ENCODE measurements around the gene RERE.

The RERE gene

GRCh38 chr1:8408151-8408839 lies 409.1 kb downstream of the RERE start:
- H2AFZ ChIP-seq (ENCODE audit: low read depth, low read length) = no peak overlapping the region
- H3K79me2 ChIP-seq (ENCODE audit: insufficient read depth, low read length) = 0 out of 2 replicates have a peak, but pooled peaks cover 5% of the 10 kb centered on the region
- DNase-seq (no peak), ATAC-seq (ENCODE audit: insufficient read depth, low read depth) (no peak)
- H3K27me3 ChIP-seq (ENCODE audit: insufficient read depth, low read length, poor library complexity) = no peaks in the 10 kb centered on the region
- no peak overlapping the region for H3K4me3 ChIP-seq (ENCODE audit: low read depth in 1 of 2, low read length in 2 of 2)
- H3K27ac ChIP-seq (ENCODE audit: low read length) = no peak overlapping the region
- TF ChIP-seq CTCF (IDR thresholded peaks at IDR 0.05; ENCODE audit: borderline replicate concordance, extremely low read depth, low read length, poor library complexity, severe bottlenecking) = no peak
- no peak for TF ChIP-seq EZH2 (IDR thresholded peaks at IDR 0.05; ENCODE audit: borderline replicate concordance, low read depth, low read length, severe bottlenecking)
- H3K36me3 ChIP-seq (ENCODE audit: insufficient read depth, low read length) = no peaks in the 10 kb centered on the region
- H3K9ac ChIP-seq (ENCODE audit: low read depth, low read length) = no peak overlapping the region
- H3K9me3 ChIP-seq (ENCODE audit: insufficient read depth, low read length, severe bottlenecking) = no peaks in the 10 kb centered on the region
- H3K4me2 ChIP-seq (ENCODE audit: insufficient read depth, low read length) = no peak overlapping the region
- no peaks in the 10 kb centered on the region for H3K4me1 ChIP-seq (ENCODE audit: insufficient read depth, low read length)
- H4K20me1 ChIP-seq (ENCODE audit: insufficient read depth, low read length) = peaks cover 10% of the 10 kb centered on the region; the same call in 1 of the 2 replicates

GRCh38 chr1:8407652-8408051 lies 409.8 kb downstream of the RERE start:
- H3K27ac ChIP-seq (ENCODE audit: low read length) = no peak overlapping the region
- DNase-seq (no peak), ATAC-seq (ENCODE audit: insufficient read depth, low read depth) (no peak)
- peaks cover 10% of the 10 kb centered on the region; the same call in 1 of the 2 replicates for H4K20me1 ChIP-seq (ENCODE audit: insufficient read depth, low read length)
- H3K4me1 ChIP-seq (ENCODE audit: insufficient read depth, low read length) = no peaks in the 10 kb centered on the region
- H3K9me3 ChIP-seq (ENCODE audit: insufficient read depth, low read length, severe bottlenecking) = no peaks in the 10 kb centered on the region
- no peak overlapping the region for H3K4me2 ChIP-seq (ENCODE audit: insufficient read depth, low read length)
- 0 out of 2 replicates have a peak, but pooled peaks cover 5% of the 10 kb centered on the region for H3K79me2 ChIP-seq (ENCODE audit: insufficient read depth, low read length)
- no peaks in the 10 kb centered on the region for H3K36me3 ChIP-seq (ENCODE audit: insufficient read depth, low read length)
- H3K4me3 ChIP-seq (ENCODE audit: low read depth in 1 of 2, low read length in 2 of 2) = no peak overlapping the region
- H3K9ac ChIP-seq (ENCODE audit: low read depth, low read length) = no peak overlapping the region
- TF ChIP-seq EZH2 (IDR thresholded peaks at IDR 0.05; ENCODE audit: borderline replicate concordance, low read depth, low read length, severe bottlenecking) = no peak
- no peak for TF ChIP-seq CTCF (IDR thresholded peaks at IDR 0.05; ENCODE audit: borderline replicate concordance, extremely low read depth, low read length, poor library complexity, severe bottlenecking)
- no peak overlapping the region for H2AFZ ChIP-seq (ENCODE audit: low read depth, low read length)
- H3K27me3 ChIP-seq (ENCODE audit: insufficient read depth, low read length, poor library complexity) = no peaks in the 10 kb centered on the region

- H3K9ac ChIP-seq (ENCODE audit: low read depth, low read length) = no peak overlapping the region
- ATAC-seq (ENCODE audit: insufficient read depth, low read depth) = no peak
- 0 out of 2 replicates have a peak, but pooled peaks cover 4% of the 10 kb centered on the region for H3K79me2 ChIP-seq (ENCODE audit: insufficient read depth, low read length)
These were observed 410.5 kb downstream of the RERE start for GRCh38 chr1:8406960-8407359.

More at GRCh38 chr1:8406960-8407359, 410.5 kb downstream of the RERE start:
- Histone ChIP-seq H3K4me3 (ENCODE audit: low read depth in 1 of 2, low read length in 2 of 2) (no peak overlapping the region), H3K4me2 (ENCODE audit: insufficient read depth, low read length) (no peak overlapping the region), H3K27ac (ENCODE audit: low read length) (no peak overlapping the region), H3K27me3 (ENCODE audit: insufficient read depth, low read length, poor library complexity) (no peaks in the 10 kb centered on the region), H3K4me1 (ENCODE audit: insufficient read depth, low read length) (no peaks in the 10 kb centered on the region), H2AFZ (ENCODE audit: low read depth, low read length) (no peak overlapping the region), H4K20me1 (ENCODE audit: insufficient read depth, low read length) (peaks cover 10% of the 10 kb centered on the region; the same call in 1 of the 2 replicates), H3K9me3 (ENCODE audit: insufficient read depth, low read length, severe bottlenecking) (no peaks in the 10 kb centered on the region), H3K36me3 (ENCODE audit: insufficient read depth, low read length) (no peaks in the 10 kb centered on the region)
- no peak for TF ChIP-seq EZH2 (IDR thresholded peaks at IDR 0.05; ENCODE audit: borderline replicate concordance, low read depth, low read length, severe bottlenecking)
- TF ChIP-seq CTCF (IDR thresholded peaks at IDR 0.05; ENCODE audit: borderline replicate concordance, extremely low read depth, low read length, poor library complexity, severe bottlenecking) = no peak
- no peak for DNase-seq
